Neuronal stem cell (in vitro differentiated cells): ENCODE measurements around the gene INHBB.

Experiments used
- DNase-seq: peaks from one replicate; pipeline ENCODE4 v3.0.0-alpha.2; 2013; ENCODE audit warnings: low spot score
- H2AFZ ChIP-seq: one replicate; pipeline ENCODE4 v1.6.1; 2013; ENCODE audit warnings: mild to moderate bottlenecking, low read length, inconsistent platforms
- H2AK5ac ChIP-seq: 2 replicates; pipeline ENCODE4 v1.6.1; 2013; ENCODE audit warnings: low read depth, mild to moderate bottlenecking, inconsistent platforms, low read length, moderate library complexity, mixed read lengths
- H2BK120ac ChIP-seq: 2 replicates; pipeline ENCODE4 v1.6.1; 2013; ENCODE audit warnings: low read depth, mild to moderate bottlenecking, inconsistent platforms, low read length, moderate library complexity, mixed read lengths
- H2BK12ac ChIP-seq: one replicate; pipeline ENCODE4 v1.6.1; 2013; ENCODE audit warnings: low read length, inconsistent platforms
- H2BK15ac ChIP-seq: 2 replicates; pipeline ENCODE4 v1.6.1; 2013; ENCODE audit warnings: mild to moderate bottlenecking, low read length, inconsistent platforms, mixed read lengths
- H2BK5ac ChIP-seq: one replicate; pipeline ENCODE4 v1.6.1; 2013; ENCODE audit warnings: inconsistent platforms, mild to moderate bottlenecking, low read length, moderate library complexity
- H3K14ac ChIP-seq: one replicate; pipeline ENCODE4 v1.6.1; 2013; ENCODE audit warnings: low read length, inconsistent platforms
- H3K18ac ChIP-seq: 2 replicates; pipeline ENCODE4 v1.6.1; 2013; ENCODE audit warnings: low read length, inconsistent platforms
- H3K23ac ChIP-seq: 2 replicates; pipeline ENCODE4 v1.6.1; 2013; ENCODE audit warnings: low read depth, mild to moderate bottlenecking, mixed read lengths, low read length, inconsistent platforms; ENCODE audit not compliant: poor library complexity
- H3K27ac ChIP-seq: replicated peaks from 3 replicates; pipeline ENCODE4 v1.5.1; 2013; ENCODE audit warnings: low read length, inconsistent platforms
- H3K27me3 ChIP-seq, 3 experiments: 2 replicates each; pipeline ENCODE4 v1.6.1; 2013; ENCODE audit warnings: low read length in 3 of 3, mild to moderate bottlenecking in 2 of 3, inconsistent platforms in 1 of 3, low read depth in 1 of 3, mixed read lengths in 1 of 3, moderate library complexity in 1 of 3; ENCODE audit not compliant: control insufficient read depth in 3 of 3, insufficient read depth in 3 of 3
- H3K36me3 ChIP-seq, 2 donors: replicated peaks in 1 of 2; 2 replicates each; pipeline ENCODE4 v1.6.1; 2013; ENCODE audit warnings: low read length in 2 of 2; ENCODE audit not compliant: control insufficient read depth in 2 of 2, insufficient read depth in 2 of 2
- H3K4ac ChIP-seq: 2 replicates; pipeline ENCODE4 v1.6.1; 2013; ENCODE audit warnings: inconsistent platforms, mild to moderate bottlenecking, low read length, moderate library complexity
- H3K4me1 ChIP-seq, 2 donors: 1 replicate in 1 of 2; 2 replicates in 1 of 2; pipeline ENCODE4 v1.6.1; 2013; ENCODE audit warnings: low read length in 2 of 2, low read depth in 1 of 2; ENCODE audit not compliant: control insufficient read depth in 2 of 2, insufficient read depth in 1 of 2
- H3K4me2 ChIP-seq: one replicate; pipeline ENCODE4 v1.6.1; 2013; ENCODE audit warnings: mild to moderate bottlenecking, low read length, inconsistent platforms; ENCODE audit not compliant: insufficient read depth, poor library complexity, severe bottlenecking
- H3K4me3 ChIP-seq, 2 donors: 2 replicates each; pipeline ENCODE4 v1.5.1; 2013; ENCODE audit warnings: low read length in 2 of 2, mild to moderate bottlenecking in 2 of 2, inconsistent platforms in 1 of 2, moderate library complexity in 1 of 2
- H3K79me1 ChIP-seq: one replicate; pipeline ENCODE4 v1.6.1; 2013; ENCODE audit warnings: low read depth, mild to moderate bottlenecking, inconsistent platforms, low read length, moderate library complexity
- H3K9ac ChIP-seq: one replicate; pipeline ENCODE4 v1.6.1; 2013; ENCODE audit warnings: mild to moderate bottlenecking, low read depth, low read length, inconsistent platforms; ENCODE audit not compliant: poor library complexity
- H3K9me3 ChIP-seq, 2 donors: replicated peaks in 1 of 2; 2 replicates each; pipeline versions ENCODE3 to v1.6.1; 2013; ENCODE audit warnings: low read length in 2 of 2, mild to moderate bottlenecking in 2 of 2, inconsistent platforms in 1 of 2, low read depth in 1 of 2, mixed read lengths in 1 of 2, moderate library complexity in 1 of 2; ENCODE audit not compliant: control insufficient read depth in 2 of 2, insufficient read depth in 1 of 2
- H4K8ac ChIP-seq: one replicate; pipeline ENCODE4 v1.6.1; 2013; ENCODE audit warnings: low read depth, mild to moderate bottlenecking, inconsistent platforms, low read length, moderate library complexity
- H4K91ac ChIP-seq: one replicate; pipeline ENCODE4 v1.6.1; 2013; ENCODE audit warnings: low read length, low read depth, mild to moderate bottlenecking, inconsistent platforms; ENCODE audit not compliant: poor library complexity
- whole genome bisulfite sequencing, 2 donors: extraction: QIAGEN DNeasy Blood & Tissue Kit; methylation state at CpG; one replicate each; pipeline ENCODE4 v1.1.7; 2013; ENCODE audit warnings: missing lambda C conversion rate in 2 of 2, mixed read lengths in 1 of 2; ENCODE audit not compliant: insufficient read length in 2 of 2, insufficient replicate concordance in 1 of 2; ENCODE audit errors: extremely low coverage in 2 of 2; 5-methylcytosine and 5-hydroxymethylcytosine counted together

The INHBB gene

DNA sequence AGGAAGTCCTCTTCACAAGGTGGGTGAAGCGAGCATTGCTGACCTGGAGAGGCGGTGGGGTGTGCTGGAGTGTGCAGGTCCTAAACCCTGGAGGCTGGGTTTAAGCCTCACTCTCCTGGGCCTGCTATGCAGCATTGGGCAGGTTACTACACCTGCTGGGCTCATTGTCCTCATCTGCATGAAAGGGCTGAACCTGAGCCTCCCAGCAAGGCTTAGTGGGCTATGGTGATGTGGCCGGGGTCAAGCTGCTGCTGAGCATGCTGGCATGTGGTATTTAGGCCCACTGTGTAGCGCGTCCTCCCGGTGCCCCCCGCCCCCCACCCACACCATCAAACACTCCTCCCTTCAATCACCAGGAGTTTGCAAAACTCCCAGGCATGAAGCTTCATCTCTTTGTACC lies 37.3 kb downstream of the INHBB start:
- H4K8ac ChIP-seq = no peak overlapping the region
- no peak overlapping the region for H3K14ac ChIP-seq
- H2BK15ac ChIP-seq = no peak overlapping the region
- no peak overlapping the region for H2AFZ ChIP-seq
- H3K27ac ChIP-seq = no peak overlapping the region
- no peaks in the 10 kb centered on the region for H3K79me1 ChIP-seq
- H2BK12ac ChIP-seq = no peak overlapping the region
- no peaks in the 10 kb centered on the region for H3K9me3 ChIP-seq
- peaks cover 3 to 7% of the 10 kb centered on the region in 2 donors for H3K4me1 ChIP-seq
- H3K4ac ChIP-seq = no peak overlapping the region
- no peak overlapping the region for H3K4me3 ChIP-seq
- H3K18ac ChIP-seq = no peak overlapping the region
- peak overlapping the region; percentile 9 for H3K9ac ChIP-seq
- no CpG with 5 or more reads among the region's 7 CpGs for WGBS, 2 donors
- no peak overlapping the region for H3K23ac ChIP-seq
- H3K27me3 ChIP-seq = peaks cover 0 to 18% (median 0%) of the 10 kb centered on the region in 3 experiments
- no peak overlapping the region for H2BK5ac ChIP-seq
- DNase-seq = no peak
- no peaks in the 10 kb centered on the region for H3K36me3 ChIP-seq
- no peak overlapping the region for H2BK120ac ChIP-seq
- H3K4me2 ChIP-seq = no peak overlapping the region
- no peak overlapping the region for H2AK5ac ChIP-seq
- H4K91ac ChIP-seq = no peak overlapping the region

DNA sequence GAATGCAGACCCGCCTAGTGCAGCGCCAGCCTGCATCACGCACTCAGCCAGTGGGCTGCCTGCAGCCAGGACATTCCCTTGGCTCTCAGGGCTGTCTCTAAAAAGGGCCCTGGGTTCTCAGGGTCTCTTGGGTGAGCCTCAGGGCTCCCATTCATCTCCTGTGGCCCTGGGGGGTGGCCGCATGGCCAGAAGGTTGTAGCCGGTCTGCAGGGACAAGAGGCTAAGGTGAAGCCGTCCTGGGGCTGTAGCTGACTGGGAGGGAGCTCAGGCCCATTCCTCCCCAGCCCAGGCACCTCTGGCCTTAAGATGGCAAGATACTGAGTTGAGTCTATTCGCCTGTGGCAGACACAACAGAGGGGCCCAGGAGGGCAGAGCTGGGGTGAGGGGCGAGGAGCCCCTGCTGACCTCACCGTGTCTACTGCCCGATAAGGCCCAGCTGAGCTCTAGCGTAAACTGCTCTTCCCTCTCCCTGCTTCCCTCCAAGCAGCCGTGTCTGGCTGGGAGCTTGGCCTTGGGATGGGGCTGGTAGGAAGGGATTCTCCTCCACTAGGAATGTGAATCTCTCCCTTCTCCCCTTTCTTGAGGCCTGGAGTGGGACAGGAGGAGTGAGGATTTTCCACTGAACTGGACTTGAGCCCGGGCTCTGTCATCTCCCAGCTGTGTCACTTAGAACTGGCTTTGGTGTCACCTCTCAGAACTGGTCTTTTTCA lies 37.9 kb downstream of the INHBB start:
- H4K8ac ChIP-seq = no peak overlapping the region
- H3K79me1 ChIP-seq = no peaks in the 10 kb centered on the region
- H4K91ac ChIP-seq = no peak overlapping the region
- no peak for DNase-seq
- peak overlapping the region; percentile 10 for H3K9ac ChIP-seq
- no peak overlapping the region for H3K14ac ChIP-seq
- no peak overlapping the region for H3K4me3 ChIP-seq
- peak overlapping the region; percentile 16 for H2AK5ac ChIP-seq
- no peaks in the 10 kb centered on the region for H3K9me3 ChIP-seq
- no peak overlapping the region for H3K4me2 ChIP-seq
- WGBS, 2 donors = no CpG with 5 or more reads among the region's 13 CpGs
- H2BK120ac ChIP-seq = no peak overlapping the region
- H2AFZ ChIP-seq = no peak overlapping the region
- no peak overlapping the region for H2BK15ac ChIP-seq
- H2BK12ac ChIP-seq = no peak overlapping the region
- H3K27me3 ChIP-seq = peaks cover 0 to 18% (median 0%) of the 10 kb centered on the region in 3 experiments
- H3K27ac ChIP-seq = no peak overlapping the region
- peaks cover 3 to 7% of the 10 kb centered on the region in 2 donors for H3K4me1 ChIP-seq
- H2BK5ac ChIP-seq = no peak overlapping the region
- no peak overlapping the region for H3K4ac ChIP-seq
- no peak overlapping the region for H3K23ac ChIP-seq
- no peaks in the 10 kb centered on the region for H3K36me3 ChIP-seq
- peak overlapping the region; percentile 61 for H3K18ac ChIP-seq

GRCh38 chr2:120384486-120385354 lies 38.8 kb downstream of the INHBB start:
- Histone ChIP-seq H3K18ac (no peak overlapping the region), H3K79me1 (no peaks in the 10 kb centered on the region), H2BK120ac (no peak overlapping the region), H2AK5ac (peak overlapping the region; percentile 2), H2BK15ac (no peak overlapping the region), H3K4me1 (peaks cover 3 to 7% of the 10 kb centered on the region in 2 donors), H4K91ac (no peak overlapping the region), H3K23ac (no peak overlapping the region), H3K14ac (no peak overlapping the region), H3K4me3 (no peak overlapping the region), H4K8ac (no peak overlapping the region), H2BK12ac (no peak overlapping the region), H3K4ac (no peak overlapping the region), H3K4me2 (no peak overlapping the region), H3K9ac (no peak overlapping the region), H3K9me3 (no peaks in the 10 kb centered on the region), H2AFZ (peak overlapping the region; percentile 46), H3K27ac (no peak overlapping the region), H3K27me3 (peaks cover 0 to 14% (median 0%) of the 10 kb centered on the region in 3 experiments), H2BK5ac (no peak overlapping the region), H3K36me3 (no peaks in the 10 kb centered on the region)
- no CpG with 5 or more reads among the region's 13 CpGs for WGBS, 2 donors
- no peak for DNase-seq
